C4-2B (cell line): ENCODE results near the gene DDX39A.

ENCODE experiments used
- H3K27ac ChIP-seq: fragments of 450-650 bp; 2 replicates; pipeline ENCODE4 v1.5.1; 2017
- ZFX ChIP-seq: fragments of 450-650 bp; IDR thresholded peaks from 2 replicates; pipeline ENCODE4 v1.6.1; 2017
- TF ChIP-seq, protein P1 (sequence below): fragments of 450-650 bp; conservative IDR thresholded peaks from 2 replicates; pipeline ENCODE4 v1.5.1; 2017; ENCODE audit warnings: mild to moderate bottlenecking

The DDX39A gene

GRCh38 chr19:14418856-14419105, 360 bp downstream of the DDX39A start:
- no peak; the same call in 1 of the 2 replicates for TF ChIP-seq ZFX
- TF ChIP-seq, protein P1, sequence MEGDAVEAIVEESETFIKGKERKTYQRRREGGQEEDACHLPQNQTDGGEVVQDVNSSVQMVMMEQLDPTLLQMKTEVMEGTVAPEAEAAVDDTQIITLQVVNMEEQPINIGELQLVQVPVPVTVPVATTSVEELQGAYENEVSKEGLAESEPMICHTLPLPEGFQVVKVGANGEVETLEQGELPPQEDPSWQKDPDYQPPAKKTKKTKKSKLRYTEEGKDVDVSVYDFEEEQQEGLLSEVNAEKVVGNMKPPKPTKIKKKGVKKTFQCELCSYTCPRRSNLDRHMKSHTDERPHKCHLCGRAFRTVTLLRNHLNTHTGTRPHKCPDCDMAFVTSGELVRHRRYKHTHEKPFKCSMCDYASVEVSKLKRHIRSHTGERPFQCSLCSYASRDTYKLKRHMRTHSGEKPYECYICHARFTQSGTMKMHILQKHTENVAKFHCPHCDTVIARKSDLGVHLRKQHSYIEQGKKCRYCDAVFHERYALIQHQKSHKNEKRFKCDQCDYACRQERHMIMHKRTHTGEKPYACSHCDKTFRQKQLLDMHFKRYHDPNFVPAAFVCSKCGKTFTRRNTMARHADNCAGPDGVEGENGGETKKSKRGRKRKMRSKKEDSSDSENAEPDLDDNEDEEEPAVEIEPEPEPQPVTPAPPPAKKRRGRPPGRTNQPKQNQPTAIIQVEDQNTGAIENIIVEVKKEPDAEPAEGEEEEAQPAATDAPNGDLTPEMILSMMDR = no peak
- peak overlapping the region; percentile 85 for H3K27ac ChIP-seq

GRCh38 chr19:14416817-14417231, 2.3 kb downstream of the DDX39A start:
- peak overlapping the region; percentile 85 for H3K27ac ChIP-seq
- TF ChIP-seq, protein P1 = no peak
- no peak for TF ChIP-seq ZFX

GRCh38 chr19:14414926-14415690, 4.0 kb downstream of the DDX39A start:
- TF ChIP-seq ZFX = no peak
- TF ChIP-seq, protein P1 = no peak
- H3K27ac ChIP-seq = no peak overlapping the region

DNA sequence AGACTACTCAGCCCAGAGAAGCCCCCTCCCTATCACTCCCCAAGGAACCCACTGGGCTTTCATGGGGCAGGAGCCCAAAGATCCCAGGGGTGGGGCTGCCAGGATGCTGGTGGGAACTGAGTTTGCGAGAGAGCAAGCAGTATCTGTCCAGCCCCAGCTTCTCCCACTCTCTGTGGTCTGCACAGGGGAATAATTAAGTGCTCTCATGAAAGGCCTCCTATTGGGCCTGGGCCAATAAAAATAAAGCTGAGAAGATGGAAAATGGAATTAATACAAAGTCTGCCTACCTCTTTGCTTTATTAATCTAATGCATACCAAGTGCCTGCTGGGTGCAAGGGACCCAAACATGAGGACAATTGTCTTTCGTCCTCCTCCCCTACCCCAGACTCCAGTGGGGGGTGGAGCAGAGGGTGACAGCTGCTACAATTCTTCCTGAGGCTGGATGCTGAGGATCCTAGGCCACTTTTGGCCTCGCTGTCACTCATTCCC, 5.4 kb downstream of the DDX39A start:
- no peak overlapping the region for H3K27ac ChIP-seq
- TF ChIP-seq ZFX = no peak
- TF ChIP-seq, protein P1 = no peak

GRCh38 chr19:14412996-14413692, 6.0 kb downstream of the DDX39A start:
- TF ChIP-seq, protein P1 = no peak
- TF ChIP-seq ZFX = no peak
- H3K27ac ChIP-seq = no peak overlapping the region

DNA sequence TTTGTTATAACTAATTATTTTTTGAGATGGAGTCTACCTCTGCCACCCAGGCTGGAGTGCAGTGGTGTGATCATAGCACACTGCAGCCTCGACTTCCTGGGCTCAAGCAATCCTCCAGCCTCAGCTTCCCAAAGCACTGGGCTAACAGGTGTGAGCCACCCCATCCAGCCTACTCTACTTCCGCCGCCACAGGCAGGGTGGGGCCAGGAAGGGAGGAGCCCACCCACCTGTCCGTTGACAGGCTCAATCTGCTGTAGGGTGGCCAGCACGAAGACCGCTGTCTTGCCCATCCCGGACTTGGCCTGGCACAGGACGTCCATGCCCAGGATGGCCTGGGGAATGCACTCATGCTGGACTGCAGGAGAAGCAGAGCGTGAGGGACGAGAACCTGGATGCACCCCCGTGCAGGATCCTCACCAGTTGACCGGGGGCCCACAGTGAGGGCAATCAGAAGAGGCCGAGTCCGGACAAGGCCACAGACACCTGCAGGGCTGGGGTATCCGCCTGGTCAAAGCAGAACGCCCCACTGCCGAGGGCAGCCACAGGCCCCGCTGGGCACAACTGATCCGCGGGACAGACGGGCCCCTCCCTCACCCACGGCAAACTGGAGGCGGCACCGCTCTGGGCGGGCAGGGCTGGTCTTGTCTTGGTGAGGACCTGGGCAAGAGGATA, 6.7 kb downstream of the DDX39A start:
- TF ChIP-seq ZFX = no peak
- TF ChIP-seq, protein P1 = no peak
- H3K27ac ChIP-seq = no peak overlapping the region

- no peak overlapping the region for H3K27ac ChIP-seq
These were observed 7.2 kb downstream of the DDX39A start for GRCh38 chr19:14411938-14412245.

More at GRCh38 chr19:14411938-14412245, 7.2 kb downstream of the DDX39A start:
- TF ChIP-seq ZFX = no peak
- TF ChIP-seq, protein P1 = no peak
